ENCODE data around the gene ATP6V1E1. TPM values are rescaled to one million over a fixed set of nuclear protein-coding genes. Genes with fewer than 3 reads are reported as not detected.
A peak's percentile ranks its signal among the peaks of the same experiment; 100 is the strongest.

The ATP6V1E1 gene
- total RNA-seq, 1 experiment from 2014 or later, result 125 TPM

DNA sequence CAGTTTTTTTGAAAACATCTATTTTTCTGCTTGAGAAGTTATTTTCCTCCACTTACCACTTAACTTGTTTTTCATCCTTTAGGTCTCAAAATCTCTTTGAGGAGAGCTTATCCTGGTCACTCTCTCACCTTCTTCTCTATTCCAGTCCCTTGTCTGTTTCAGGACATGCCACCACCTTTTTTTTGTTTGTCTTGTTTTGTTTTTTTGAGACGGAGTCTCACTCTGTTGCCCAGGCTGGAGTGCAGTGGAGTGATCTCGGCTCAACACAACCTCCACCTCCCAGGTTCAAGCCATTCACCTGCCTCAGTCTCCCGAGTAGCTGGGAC, 5.4 kb upstream of the ATP6V1E1 start:
- no peak for DNase-seq (ENCODE audit: low spot score)

- peak; percentile 51 for DNase-seq (ENCODE audit: low spot score)
Observed at GRCh38 chr22:17633217-17633997, 4.9 kb upstream of the ATP6V1E1 start.

GRCh38 chr22:17631076-17631565, 2.6 kb upstream of the ATP6V1E1 start:
- DNase-seq (ENCODE audit: low spot score), result no peak

GRCh38 chr22:17629641-17630040, 1.1 kb upstream of the ATP6V1E1 start:
- no peak for DNase-seq (ENCODE audit: low spot score)

- DNase-seq (ENCODE audit: low spot score), result no peak
Observed at GRCh38 chr22:17629173-17629489, 582 bp upstream of the ATP6V1E1 start.

DNA sequence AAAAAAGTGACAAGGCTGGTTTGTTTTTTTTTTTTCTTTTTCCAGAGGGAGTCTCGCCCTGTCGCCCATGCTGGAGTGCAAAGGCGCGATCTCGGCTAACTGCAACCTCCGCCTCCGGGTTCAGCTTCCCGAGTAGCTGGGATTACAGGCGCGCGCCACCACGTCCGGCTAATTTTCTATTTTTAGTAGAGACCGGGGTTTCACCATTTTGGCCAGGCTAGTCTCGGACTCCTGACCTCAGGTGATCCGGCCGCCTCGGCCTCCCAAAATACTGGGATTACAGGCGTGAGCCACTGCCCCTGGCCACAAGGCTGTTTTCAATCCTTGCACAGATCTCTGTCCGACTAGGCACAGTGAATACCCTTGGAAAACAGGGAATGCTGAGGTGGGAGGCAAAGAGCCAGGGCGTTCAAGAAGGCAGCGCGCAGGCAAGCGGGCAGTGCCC, 566 bp downstream of the ATP6V1E1 start:
- DNase-seq (ENCODE audit: low spot score), result no peak

DNA sequence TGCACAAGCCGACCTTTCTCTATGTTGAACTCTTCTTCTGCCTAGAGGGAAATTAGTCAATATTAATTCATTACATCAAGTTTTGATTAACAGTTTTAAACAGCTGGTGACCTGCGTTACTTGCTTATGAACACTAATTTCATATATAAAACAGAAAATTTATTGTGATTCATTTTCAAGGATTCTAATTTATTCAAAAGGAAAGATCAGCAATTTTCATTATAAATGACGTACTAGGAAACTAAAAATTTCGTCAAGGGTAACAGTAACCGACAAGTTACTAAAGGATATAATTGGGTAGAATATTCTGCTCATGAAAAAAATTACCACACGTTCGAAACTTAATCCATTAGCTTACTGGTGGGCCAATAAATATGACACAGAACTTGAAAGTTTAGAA, 15.3 kb downstream of the ATP6V1E1 start:
- DNase-seq (ENCODE audit: low spot score), result no peak

- DNase-seq (ENCODE audit: low spot score), result no peak
Observed at GRCh38 chr22:17612057-17612456, 16.5 kb downstream of the ATP6V1E1 start.

- DNase-seq (ENCODE audit: low spot score), result no peak
Observed at GRCh38 chr22:17607891-17608521, 20.5 kb downstream of the ATP6V1E1 start.

DNA sequence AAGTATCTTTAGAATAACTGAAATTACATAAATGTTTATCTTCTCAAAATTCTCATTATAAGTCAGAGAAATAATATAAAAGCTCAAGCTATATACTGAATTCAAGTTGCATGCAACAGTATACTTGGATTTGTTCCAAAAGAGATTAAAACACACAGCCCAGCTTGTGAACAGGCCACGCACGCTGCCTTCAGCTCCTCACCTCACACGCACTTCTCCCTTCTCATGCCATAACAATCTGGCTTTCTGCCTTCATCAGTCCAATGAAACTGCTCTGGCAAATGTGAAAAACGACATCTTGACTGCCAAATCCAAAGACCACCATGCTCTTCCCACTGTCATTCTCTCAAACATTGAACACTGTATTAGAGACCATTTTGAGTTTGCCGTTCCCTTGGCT, 22.1 kb downstream of the ATP6V1E1 start:
- no peak for DNase-seq (ENCODE audit: low spot score)

DNA sequence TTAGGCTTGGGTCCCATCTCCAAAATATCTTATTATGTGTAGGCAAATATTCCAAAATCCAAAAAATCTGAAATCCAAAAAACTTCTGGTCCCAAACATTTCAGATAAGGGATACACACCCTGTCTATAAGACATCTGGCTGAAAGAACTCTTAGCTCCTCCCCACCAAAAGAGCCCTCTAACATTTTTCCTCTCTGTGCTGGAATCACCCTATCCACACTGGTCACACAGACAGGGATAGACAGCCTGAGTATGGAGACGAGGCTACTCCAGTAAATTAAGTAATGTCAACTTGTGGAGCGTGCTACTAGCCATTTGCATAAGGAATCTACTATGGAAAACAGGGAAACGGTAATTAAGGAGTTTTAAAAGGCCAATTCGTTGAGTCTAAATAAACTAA, 24.9 kb downstream of the ATP6V1E1 start:
- DNase-seq (ENCODE audit: low spot score), result no peak

- DNase-seq (ENCODE audit: low spot score), result no peak
Observed at GRCh38 chr22:17601031-17601430, 27.5 kb downstream of the ATP6V1E1 start.

DNA sequence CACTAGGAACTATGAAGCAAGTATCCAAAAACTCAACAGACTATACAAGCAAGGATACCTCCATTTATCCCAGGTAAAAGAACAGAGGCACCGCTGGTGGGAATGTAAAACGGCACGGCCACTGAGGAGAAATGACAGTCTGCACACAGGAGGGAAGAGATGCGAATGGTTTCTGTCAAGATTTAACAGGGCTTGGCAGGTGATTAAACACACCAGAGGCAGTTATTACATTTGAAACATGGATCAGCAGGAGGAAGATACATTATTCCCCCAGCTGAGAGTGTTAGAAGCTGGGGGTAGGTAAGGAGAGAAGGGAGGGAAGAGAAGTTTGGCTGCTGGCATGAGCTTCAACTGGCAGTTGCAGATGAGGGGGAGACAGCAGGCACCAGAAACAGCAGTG, 30.2 kb downstream of the ATP6V1E1 start:
- no peak for DNase-seq (ENCODE audit: low spot score)

DNA sequence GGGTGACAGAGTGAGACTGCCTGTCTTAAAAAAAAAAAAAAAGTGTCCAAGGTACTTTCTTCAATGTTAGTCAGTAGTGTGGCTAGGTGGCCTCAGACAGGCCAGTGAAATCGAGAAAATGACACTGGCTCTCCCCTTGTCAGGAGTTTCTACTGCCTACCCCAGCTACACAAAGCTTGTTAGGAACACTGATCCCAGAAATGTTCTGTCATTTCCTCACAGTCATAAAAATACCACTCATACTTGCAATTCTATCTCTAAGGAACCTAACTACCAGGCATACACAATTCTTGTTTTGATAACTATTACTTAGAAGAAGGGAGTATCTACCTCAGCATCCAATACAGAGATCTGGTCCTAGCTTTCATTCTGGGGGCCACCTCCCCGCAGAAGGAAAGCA, 31.3 kb downstream of the ATP6V1E1 start:
- no peak for DNase-seq (ENCODE audit: low spot score)

GRCh38 chr22:17596226-17596625, 32.3 kb downstream of the ATP6V1E1 start:
- DNase-seq (ENCODE audit: low spot score), result no peak

- no peak for DNase-seq (ENCODE audit: low spot score)
Observed at GRCh38 chr22:17592201-17592600, 36.3 kb downstream of the ATP6V1E1 start.

- DNase-seq (ENCODE audit: low spot score), result no peak
Observed at GRCh38 chr22:17590586-17590985, 38.0 kb downstream of the ATP6V1E1 start.

DNA sequence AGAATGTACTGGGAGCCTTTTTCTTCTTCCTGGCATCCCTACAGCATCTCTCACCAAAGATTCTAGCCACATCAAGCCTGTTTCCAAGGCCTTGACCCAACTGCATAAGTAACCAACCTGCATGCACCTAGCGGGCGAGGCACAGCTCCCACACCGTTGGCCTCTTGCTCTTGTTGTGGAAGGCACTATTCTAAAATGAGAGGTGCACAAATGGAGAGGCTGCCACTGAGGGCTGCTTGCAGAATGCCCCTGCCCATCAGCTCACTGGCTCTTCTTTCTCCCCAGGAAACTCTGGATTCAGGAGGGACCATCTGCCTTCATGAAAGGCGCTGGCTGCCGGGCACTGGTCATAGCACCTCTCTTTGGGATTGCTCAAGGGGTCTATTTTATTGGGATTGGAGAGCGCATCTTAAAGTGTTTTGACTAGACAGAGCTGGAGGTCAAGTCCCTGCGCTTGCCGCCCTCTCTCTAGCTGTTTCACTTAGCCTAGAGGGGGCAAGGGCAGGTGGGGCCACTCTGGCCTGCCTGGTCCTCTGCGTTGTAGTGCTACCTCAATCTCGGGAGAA, 38.7 kb downstream of the ATP6V1E1 start:
- DNase-seq (ENCODE audit: low spot score), result no peak

DNA sequence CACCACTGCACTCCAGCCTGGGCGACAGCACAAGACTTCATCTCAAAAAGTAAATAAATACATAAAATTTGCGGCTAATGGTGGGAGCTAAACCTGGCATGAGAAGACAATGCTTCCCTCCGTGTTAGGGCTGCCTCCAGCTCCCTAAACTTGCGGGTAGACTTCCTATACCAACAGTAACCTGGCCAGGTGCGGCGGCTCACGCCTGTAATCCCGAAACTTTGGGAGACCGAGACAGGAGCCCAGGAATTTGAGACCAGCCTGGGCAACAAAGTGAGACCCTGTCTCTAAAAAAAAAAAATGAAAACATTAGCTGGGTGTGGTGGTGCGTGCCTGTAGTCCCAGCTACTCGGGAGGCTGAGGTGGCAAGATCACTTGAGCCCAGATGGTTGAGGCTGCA, 39.9 kb downstream of the ATP6V1E1 start:
- DNase-seq (ENCODE audit: low spot score), result no peak

DNA sequence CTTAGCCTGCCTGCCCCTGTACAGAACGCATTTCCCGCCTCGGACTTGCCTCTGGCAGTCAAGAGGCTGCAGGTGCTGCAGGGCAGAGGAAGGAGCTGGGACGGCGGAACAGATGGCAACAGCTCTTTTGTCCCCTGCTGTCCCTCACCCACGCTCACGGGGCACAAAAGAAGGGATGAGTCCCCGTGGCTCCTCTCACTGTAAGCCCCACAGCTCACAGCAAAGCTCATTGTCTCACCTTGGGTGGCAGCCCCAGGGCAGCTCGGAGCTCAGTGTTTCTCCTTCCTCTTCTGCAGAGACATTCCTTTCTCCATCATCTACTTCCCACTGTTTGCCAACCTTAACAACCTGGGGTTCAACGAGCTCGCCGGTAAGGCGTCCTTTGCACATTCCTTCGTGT, 40.9 kb downstream of the ATP6V1E1 start:
- no peak for DNase-seq (ENCODE audit: low spot score)

DNA sequence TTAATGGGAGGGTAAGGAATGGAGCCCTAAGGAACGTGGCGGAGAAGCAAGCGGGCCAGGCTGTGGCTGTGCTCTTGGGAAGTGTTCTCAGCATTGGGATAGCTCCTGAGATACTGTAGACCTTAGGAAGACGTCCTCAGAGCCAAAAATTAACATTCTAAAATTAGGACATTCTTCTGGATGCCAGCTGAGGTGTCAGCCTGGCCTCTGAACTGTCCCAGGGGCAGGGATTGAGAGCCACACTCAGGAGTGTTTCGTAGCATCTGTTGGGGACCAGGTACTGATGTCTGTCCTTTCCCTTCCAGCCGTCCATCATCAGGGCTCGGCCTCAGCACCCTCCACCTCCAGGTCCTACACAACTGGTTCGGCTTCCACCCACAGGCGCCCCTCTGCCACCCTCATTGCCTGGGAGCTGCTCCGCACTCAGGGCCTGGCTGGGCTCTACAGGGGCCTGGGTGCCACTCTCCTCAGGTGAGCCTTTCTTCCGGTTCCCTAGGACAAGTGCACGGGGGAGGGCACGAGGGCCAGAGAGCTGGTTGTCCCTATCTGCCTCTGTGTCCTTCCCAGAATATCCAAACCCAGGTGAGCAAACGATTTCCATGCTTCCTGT, 41.6 kb downstream of the ATP6V1E1 start:
- no peak for DNase-seq (ENCODE audit: low spot score)

- no peak for DNase-seq (ENCODE audit: low spot score)
Observed at GRCh38 chr22:17583151-17583550, 45.4 kb downstream of the ATP6V1E1 start.

DNA sequence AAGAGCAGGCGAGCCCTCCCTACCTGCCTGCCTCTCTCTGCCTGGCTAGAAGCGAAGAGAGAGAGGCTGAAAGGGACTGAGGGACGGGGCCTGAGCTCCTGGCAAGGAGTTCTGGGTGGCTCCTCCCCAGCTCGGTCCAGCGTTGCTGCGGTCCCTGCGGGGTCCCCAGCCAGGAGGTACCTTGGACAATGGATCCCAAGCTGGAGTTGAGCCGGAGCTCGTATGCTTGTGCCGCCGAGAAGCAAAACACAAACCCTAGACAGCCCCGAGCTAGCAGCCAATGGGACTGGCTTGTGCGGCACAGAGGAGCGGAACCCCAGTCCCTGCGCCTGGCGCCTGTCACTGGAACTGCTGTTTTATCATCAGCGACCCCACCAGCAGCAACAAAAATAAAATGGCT, 46.9 kb downstream of the ATP6V1E1 start:
- no peak for DNase-seq (ENCODE audit: low spot score)

All from H4 (cell line).